Small intestine (tissue), 7 donors: ENCODE results near the gene RRAGD. TPM values are rescaled to one million over a fixed set of nuclear protein-coding genes. Genes with fewer than 3 reads are reported as not detected.

ENCODE experiments used
- DNase-seq, 2 donors: peaks; one replicate each; pipeline versions ENCODE4 v3.0.0 to v3.0.0-alpha.2; 2013
- FAIRE-seq: peaks from 2 replicates; lab custom pipeline; 2012; peaks lifted over from hg19 to GRCh38; lab: Jason Lieb, UNC
- H3K27ac ChIP-seq, 3 donors: one replicate each; pipeline ENCODE4 v1.5.1; 2013; ENCODE audit warnings: low read length in 2 of 3, mild to moderate bottlenecking in 2 of 3, control low read depth in 1 of 3, inconsistent platforms in 1 of 3, low read depth in 1 of 3, moderate library complexity in 1 of 3
- H3K27me3 ChIP-seq, 3 donors: one replicate each; pipeline ENCODE4 v1.6.1; 2013; ENCODE audit warnings: low read length in 3 of 3, inconsistent platforms in 1 of 3; ENCODE audit not compliant: control insufficient read depth in 3 of 3, insufficient read depth in 3 of 3
- H3K36me3 ChIP-seq, 3 donors: one replicate each; pipeline ENCODE4 v1.6.1; 2013; ENCODE audit warnings: low read length in 3 of 3, inconsistent platforms in 1 of 3, low read depth in 1 of 3, mild to moderate bottlenecking in 1 of 3, moderate library complexity in 1 of 3; ENCODE audit not compliant: control insufficient read depth in 3 of 3, insufficient read depth in 2 of 3
- H3K4me1 ChIP-seq, 3 donors: one replicate each; pipeline ENCODE4 v1.6.1; 2013; ENCODE audit warnings: low read length in 2 of 3, inconsistent platforms in 1 of 3, low read depth in 1 of 3, mild to moderate bottlenecking in 1 of 3, moderate library complexity in 1 of 3; ENCODE audit not compliant: control insufficient read depth in 3 of 3, insufficient read depth in 2 of 3
- H3K4me3 ChIP-seq, 3 donors: one replicate each; pipeline ENCODE4 v1.5.1; 2013; ENCODE audit warnings: low read length in 3 of 3, control low read depth in 1 of 3, inconsistent platforms in 1 of 3, low read depth in 1 of 3, mild to moderate bottlenecking in 1 of 3, moderate library complexity in 1 of 3
- H3K9me3 ChIP-seq, 2 donors: one replicate each; pipeline ENCODE4 v1.6.1; 2013; ENCODE audit warnings: low read depth in 1 of 2, low read length in 1 of 2; ENCODE audit not compliant: control insufficient read depth in 2 of 2, insufficient read depth in 1 of 2
- WGBS, 3 donors: extraction: QIAGEN DNeasy Blood & Tissue Kit; methylation state at CpG; one replicate each; pipeline ENCODE4 v1.1.7; 2013; 5-methylcytosine and 5-hydroxymethylcytosine counted together
- polyA plus RNA-seq, 4 donors: library from polyadenylated mRNA; stranded (reverse) in 3 of 4; unstranded in 1 of 4; fragments of 200-250 nt in 3 of 4; fragments of 120-200 nt in 1 of 4; gene quantifications; one replicate each; pipeline versions ENCODE4 v1.2.1 to v1.2.3, GENCODE V29; 2013
- donor health status: healthy with polysubstance abuse.
- donor health status: control.
- donor health status: control.
- donor health status: Bipolar disorder and iron deficiency.
- donor health status: healthy.

The RRAGD gene
- polyA plus RNA-seq, 4 donors = 0.67 to 63.9 (median 2.6) TPM

GRCh38 chr6:89315249-89315885 is 96.7 kb downstream of the RRAGD start, which contains the start of gene GABRR2:
TSS of gene GABRR2 (minus strand) at chr6:89315299. CDS start at chr6:89315165, 134 bp downstream.
- no peaks in the 10 kb centered on the region for H3K27me3 ChIP-seq
- FAIRE-seq (no peak), DNase-seq (no peak)
- peaks cover 0 to 7% (median 5%) of the 10 kb centered on the region in 3 donors for H3K4me1 ChIP-seq
- peaks cover 0 to 7% (median 0%) of the 10 kb centered on the region in 3 donors for H3K36me3 ChIP-seq
- 85 to 91% (median 89%) methylated on average over 6 of the region's 6 CpGs for WGBS, 3 donors
- no peak within 1 kb of the TSS for H3K27ac ChIP-seq
- H3K9me3 ChIP-seq = no peaks in the 10 kb centered on the region
- no peak within 1 kb of the TSS for H3K4me3 ChIP-seq

GRCh38 chr6:89314692-89315091 is 97.4 kb downstream of the RRAGD start:
- WGBS, 3 donors = 93 to 97% (median 97%) methylated on average over 7 of the region's 7 CpGs
- peaks cover 0 to 7% (median 5%) of the 10 kb centered on the region in 3 donors for H3K4me1 ChIP-seq
- no peak for DNase-seq
- FAIRE-seq = no peak
- no peak overlapping the region for H3K27ac ChIP-seq
- H3K9me3 ChIP-seq = no peaks in the 10 kb centered on the region
- no peaks in the 10 kb centered on the region for H3K27me3 ChIP-seq
- H3K36me3 ChIP-seq = peaks cover 0 to 7% (median 0%) of the 10 kb centered on the region in 3 donors
- H3K4me3 ChIP-seq = no peak overlapping the region

Other genes starting within 250 kb of the RRAGD start
- gene GABRR1, start 194.9 kb downstream of the RRAGD start, polyA plus RNA-seq = not detected
- gene GABRR2, start 97.0 kb downstream of the RRAGD start, polyA plus RNA-seq = under 1 TPM; 0.21 to 0.81 (median 0.50) TPM
- 10 to 100 TPM; 34.1 to 65.1 (median 40.2) TPM for gene UBE2J1, start 59.6 kb downstream of the RRAGD start, polyA plus RNA-seq
- gene ANKRD6, start 20.9 kb upstream of the RRAGD start, polyA plus RNA-seq = 1 to 10 TPM in 3 of 4 donors, under 1 TPM in 1; 0.89 to 7.9 (median 1.8) TPM
- 10 to 100 TPM in 3 of 4 donors, 1 to 10 TPM in 1; 8.3 to 41.8 (median 22.0) TPM for gene LYRM2, start 226.5 kb upstream of the RRAGD start, polyA plus RNA-seq